HCT116 (cell line): ENCODE results near the gene SIX2. TPM values are rescaled to one million over a fixed set of nuclear protein-coding genes. Genes with fewer than 3 reads are reported as not detected.

Source experiments
- ATAC-seq: fragments of 200-7000 bp; cut with Tn5 transposase; 2 replicates; pipeline ENCODE4 v1.9.1; 2020; ENCODE audit warnings: mild to moderate bottlenecking, moderate library complexity
- BruUV-seq: library from RNA; stranded (reverse); fragments of 400-500 nt; replicated peaks from 2 replicates; lab custom pipeline; 2021; lab: Mats Ljungman, UMichigan
- CTCF ChIA-PET: fragments of 300-600 bp; sonication (Branson Sonifier 250); formaldehyde crosslinking; loops from one replicate; lab custom pipeline; 2021; ENCODE audit warnings: antibody characterized with exemption; lab: Charles Lee
- POLR2A ChIA-PET: fragments of 300-600, 350-600 bp; sonication (Branson Sonifier 250); formaldehyde crosslinking; loops from one replicate; lab custom pipeline; 2021; ENCODE audit warnings: antibody characterized with exemption; lab: Charles Lee
- RAD21 ChIA-PET, 2 experiments: fragments of 300-600 bp; sonication (Branson Sonifier 250); formaldehyde crosslinking; loops; one replicate each; lab custom pipeline; 2023; ENCODE audit warnings: low total read pairs in 2 of 2; ENCODE audit not compliant: uncharacterized antibody in 2 of 2, unreplicated experiment in 2 of 2, low non-redundant PET in 1 of 2; lab: Charles Lee
- DNase-seq: peaks from one replicate; pipeline ENCODE4 v3.0.0-alpha.2; 2010; ENCODE audit warnings: low read depth, low spot score
- H2AFZ ChIP-seq: fragments of 200-600 bp; shearing (Covaris generic), sonication (generic); 2 replicates; pipeline ENCODE4 v1.6.1; 2017; ENCODE audit warnings: low read depth, mixed run types, mixed read lengths, antibody characterized with exemption, low read length; ENCODE audit not compliant: poor library complexity, severe bottlenecking
- H3K27ac ChIP-seq: 2 replicates; pipeline ENCODE4 v1.5.1; 2012; ENCODE audit warnings: low read depth, low read length
- H3K27me3 ChIP-seq: fragments of 200-600 bp; sonication (generic); 2 replicates; pipeline ENCODE4 v1.6.1; 2016; ENCODE audit warnings: mixed run types, low read length, mixed read lengths; ENCODE audit not compliant: insufficient read depth
- H3K36me3 ChIP-seq, 2 experiments: fragments of 200-500 bp in 1 of 2; fragments of 200-600 bp in 1 of 2; sonication (Bioruptor generic) in 1 of 2; sonication (generic) in 1 of 2; 2 replicates each; pipeline versions ENCODE4 v1.5.1 to v1.6.1; 2014 to 2016; ENCODE audit warnings: low read length in 2 of 2, inconsistent platforms in 1 of 2, mixed read lengths in 1 of 2, mixed run types in 1 of 2; ENCODE audit not compliant: insufficient read depth in 2 of 2, control insufficient read depth in 1 of 2
- H3K4me1 ChIP-seq, 2 experiments: fragments of 200-600 bp in 1 of 2; sonication (generic) in 1 of 2; 2 replicates each; pipeline versions ENCODE4 v1.5.1 to v1.6.1; 2012 to 2017; ENCODE audit warnings: low read length in 2 of 2, inconsistent platforms in 1 of 2, mild to moderate bottlenecking in 1 of 2, mixed read lengths in 1 of 2, mixed run types in 1 of 2, moderate library complexity in 1 of 2; ENCODE audit not compliant: insufficient read depth in 2 of 2, control insufficient read depth in 1 of 2
- H3K4me2 ChIP-seq: fragments of 200-600 bp; sonication (generic); 2 replicates; pipeline ENCODE4 v1.6.1; 2017; ENCODE audit warnings: mixed run types, low read length, mixed read lengths
- H3K4me3 ChIP-seq, 2 experiments: fragments of 200-600 bp in 1 of 2; sonication (generic) in 1 of 2; replicated peaks in 1 of 2; 2 replicates each; pipeline ENCODE4 v1.5.1; 2011 to 2016; ENCODE audit warnings: low read length in 2 of 2, control low read depth in 1 of 2, low read depth in 1 of 2, mild to moderate bottlenecking in 1 of 2, mixed read lengths in 1 of 2, mixed run types in 1 of 2
- H3K79me2 ChIP-seq: fragments of 200-600 bp; sonication (generic); 2 replicates; pipeline ENCODE4 v1.6.1; 2017; ENCODE audit warnings: mild to moderate bottlenecking, mixed run types, low read length, moderate library complexity, mixed read lengths; ENCODE audit not compliant: insufficient read depth
- H3K9ac ChIP-seq: fragments of 200-600 bp; sonication (generic); 2 replicates; pipeline ENCODE4 v1.6.1; 2016; ENCODE audit warnings: low read length, mixed read lengths
- H3K9me2 ChIP-seq: fragments of 200-600 bp; sonication (generic), shearing (Covaris generic); 2 replicates; pipeline ENCODE4 v1.6.1; 2017; ENCODE audit warnings: mixed run types, mild to moderate bottlenecking, moderate library complexity; ENCODE audit not compliant: insufficient read depth
- H3K9me3 ChIP-seq, 2 experiments: fragments of 200-500 bp in 1 of 2; fragments of 200-600 bp in 1 of 2; sonication (Bioruptor generic) in 1 of 2; sonication (generic) in 1 of 2; 2 replicates each; pipeline ENCODE4 v1.6.1; 2014 to 2017; ENCODE audit warnings: low read length in 2 of 2, mixed read lengths in 2 of 2, inconsistent platforms in 1 of 2, low read depth in 1 of 2, mild to moderate bottlenecking in 1 of 2, mixed run types in 1 of 2, moderate library complexity in 1 of 2; ENCODE audit not compliant: control insufficient read depth in 1 of 2, insufficient read depth in 1 of 2
- H4K20me1 ChIP-seq: fragments of 200-600 bp; sonication (generic), shearing (Covaris generic); 2 replicates; pipeline ENCODE4 v1.6.1; 2017; ENCODE audit warnings: mixed run types, mild to moderate bottlenecking, moderate library complexity; ENCODE audit not compliant: insufficient read depth
- CBX3 ChIP-seq: IDR thresholded peaks from 2 replicates; pipeline ENCODE4 v1.6.1; 2012; ENCODE audit warnings: low read depth
- EGR1 ChIP-seq: IDR thresholded peaks from 2 replicates; pipeline ENCODE4 v1.6.1; 2012; ENCODE audit warnings: low read depth
- ELF1 ChIP-seq: IDR thresholded peaks from 2 replicates; pipeline ENCODE4 v1.6.1; 2012; ENCODE audit warnings: low read depth, borderline replicate concordance
- FOSL1 ChIP-seq: IDR thresholded peaks from 2 replicates; pipeline ENCODE4 v1.6.1; 2012; ENCODE audit warnings: low read depth
- JUND ChIP-seq: IDR thresholded peaks from 2 replicates; pipeline ENCODE4 v1.6.1; 2012
- MAX ChIP-seq: IDR thresholded peaks from 2 replicates; pipeline ENCODE4 v1.6.1; 2012
- POLR2AphosphoS5 ChIP-seq: IDR thresholded peaks from 2 replicates; pipeline ENCODE4 v1.6.1; 2011; ENCODE audit warnings: mild to moderate bottlenecking, low read depth, low read length, moderate library complexity
- SRF ChIP-seq: IDR thresholded peaks from 2 replicates; pipeline ENCODE4 v1.6.1; 2012; ENCODE audit warnings: low read depth
- TCF7L2 ChIP-seq: IDR thresholded peaks from 2 replicates; pipeline ENCODE4 v1.7.0; 2011; ENCODE audit warnings: borderline replicate concordance, inconsistent platforms; ENCODE audit not compliant: insufficient read depth, insufficient read length; ENCODE audit errors: extremely low read depth
- YY1 ChIP-seq: IDR thresholded peaks from 2 replicates; pipeline ENCODE4 v1.6.1; 2011; ENCODE audit warnings: low read length, low read depth, moderate library complexity, mild to moderate bottlenecking; ENCODE audit not compliant: insufficient replicate concordance; ENCODE audit errors: extremely low read depth
- ZBTB33 ChIP-seq: IDR thresholded peaks from 2 replicates; pipeline ENCODE4 v1.6.1; 2011; ENCODE audit warnings: mild to moderate bottlenecking, low read length, moderate library complexity; ENCODE audit not compliant: insufficient replicate concordance; ENCODE audit errors: extremely low read depth
- ZFX ChIP-seq: fragments of 450-650 bp; IDR thresholded peaks from 2 replicates; pipeline ENCODE4 v1.6.1; 2017
- ZNF274 ChIP-seq: fragments of 200-500 bp; sonication (Bioruptor generic); IDR thresholded peaks from 2 replicates; pipeline ENCODE4 v1.6.1; 2014; ENCODE audit warnings: mild to moderate bottlenecking, low read depth, low read length, inconsistent platforms
- intact Hi-C: fragments of 100-400 bp; cut with micrococcal nuclease; formaldehyde crosslinking; loops from 2 replicates; pipeline ENCODE4 v1.10.0; 2022
- total RNA-seq: library from RNA; stranded (reverse); gene quantifications from one replicate; pipeline ENCODE4 v1.2.1, GENCODE V29; 2021; ENCODE audit not compliant: unreplicated experiment
- TF ChIP-seq, protein P1 (sequence below), 3 experiments: fragments of 200-600 bp in 1 of 3; sonication (generic) in 1 of 3; IDR thresholded peaks in 2 of 3; conservative IDR thresholded peaks in 1 of 3; 2 replicates each; pipeline ENCODE4 v1.5.1; 2012 to 2017; ENCODE audit warnings: low read depth in 2 of 3, low read length in 2 of 3, antibody characterized with exemption in 1 of 3, borderline replicate concordance in 1 of 3, control low read depth in 1 of 3, mild to moderate bottlenecking in 1 of 3, mixed read lengths in 1 of 3, mixed run types in 1 of 3, moderate library complexity in 1 of 3; ENCODE audit not compliant: insufficient read depth in 1 of 3

Gene SIX2
- total RNA-seq, 1 experiment from 2014 or later, result 0.54 TPM

DNA sequence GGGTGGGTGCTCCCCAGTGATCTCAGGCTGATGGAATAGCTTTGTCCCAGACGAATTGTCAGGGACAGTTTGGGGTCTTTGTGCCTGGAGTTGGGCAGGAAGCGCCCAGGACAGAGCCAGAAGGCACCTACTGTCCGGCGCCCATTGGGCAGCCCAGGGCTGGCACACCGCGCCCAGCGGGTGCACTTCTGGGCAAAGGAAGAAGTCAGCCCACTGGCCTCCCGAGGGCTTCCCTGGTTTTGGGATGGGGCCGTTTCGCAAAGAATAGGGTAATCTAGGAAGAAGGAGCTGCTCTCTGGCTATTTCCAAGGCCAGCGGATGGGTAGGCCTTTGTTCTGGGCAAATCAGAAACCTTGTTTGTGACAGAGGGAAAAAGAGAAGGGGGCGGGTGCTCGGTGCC is 3.5 kb upstream of the SIX2 start:
- intact Hi-C loops, result no loop called here
- ATAC-seq (no peak), DNase-seq (no peak)
- Histone ChIP-seq H3K4me1 (peaks cover 7 to 23% of the 10 kb centered on the region in 2 experiments), H4K20me1 (no peaks in the 10 kb centered on the region), H3K9ac (no peak overlapping the region), H3K27ac (no peak overlapping the region), H3K4me3 (no peak overlapping the region), H3K9me2 (no peaks in the 10 kb centered on the region), H3K27me3 (no peaks in the 10 kb centered on the region), H3K79me2 (no peaks in the 10 kb centered on the region), H3K36me3 (no peaks in the 10 kb centered on the region), H2AFZ (no peak overlapping the region), H3K9me3 (no peaks in the 10 kb centered on the region), H3K4me2 (no peak overlapping the region)
- TF ChIP-seq FOSL1, result no peak
- TF ChIP-seq SRF, result no peak
- TF ChIP-seq TCF7L2, result no peak
- TF ChIP-seq ZNF274, result no peak
- TF ChIP-seq ELF1, result no peak
- TF ChIP-seq JUND, result no peak
- ChIA-PET RAD21 (no interaction called here), POLR2A (no interaction called here), CTCF (no interaction called here)
- no TSS peak for BruUV-seq

DNA sequence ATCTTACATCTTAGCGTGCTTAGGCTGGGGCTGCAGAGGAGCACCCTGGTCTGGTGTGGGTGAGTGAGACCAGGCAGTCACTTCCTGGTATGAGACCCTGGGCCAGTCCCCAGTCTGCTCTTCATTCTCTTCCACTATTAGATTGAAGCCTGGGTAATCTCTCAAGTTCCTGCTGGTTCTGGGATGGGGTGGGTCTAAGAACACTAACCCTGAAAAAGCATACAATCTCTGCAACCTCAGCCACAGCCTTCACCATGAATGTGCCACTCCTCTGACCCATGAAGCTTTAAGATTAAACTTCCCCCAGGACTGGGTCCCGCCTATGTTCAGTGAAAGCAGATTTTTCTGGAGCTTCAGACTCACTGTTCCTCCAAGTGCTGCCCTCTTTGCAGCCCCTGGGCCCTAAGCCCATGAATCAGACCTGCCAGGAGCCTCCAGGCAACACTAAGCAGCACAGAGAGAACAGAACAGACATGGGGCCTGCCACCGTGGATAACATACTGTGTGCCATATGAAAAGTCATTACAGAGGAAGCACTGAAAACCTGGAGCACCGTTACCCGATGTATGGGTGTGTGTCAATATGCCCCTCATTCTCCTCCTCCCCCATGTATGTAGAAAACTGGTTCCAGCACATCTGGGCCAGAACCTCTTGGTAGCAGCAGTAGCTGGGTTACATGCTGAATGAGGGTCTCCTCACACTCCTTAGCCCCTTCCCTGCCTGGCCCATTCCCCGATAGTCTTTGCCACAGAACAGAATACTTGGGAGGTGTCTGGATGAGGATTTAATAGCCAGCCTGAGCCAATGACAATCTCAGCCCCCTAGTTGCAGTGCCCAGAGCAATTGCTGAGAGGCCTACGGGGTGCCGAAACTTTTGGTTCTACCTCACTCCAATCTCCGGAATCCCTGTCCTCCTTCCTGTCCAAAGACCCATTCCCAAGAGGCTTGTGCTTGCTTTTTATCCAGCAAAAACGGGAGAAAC is 2.7 kb upstream of the SIX2 start:
- ChIA-PET CTCF (no interaction called here), POLR2A (no interaction called here), RAD21 (no interaction called here)
- intact Hi-C loops, result no loop called here
- no peak overlapping the region for H3K4me2 ChIP-seq
- no peaks in the 10 kb centered on the region for H3K79me2 ChIP-seq
- H3K9me3 ChIP-seq, result no peaks in the 10 kb centered on the region
- peaks cover 7 to 23% of the 10 kb centered on the region in 2 experiments for H3K4me1 ChIP-seq
- no peaks in the 10 kb centered on the region for H3K9me2 ChIP-seq
- no peak overlapping the region for H3K27ac ChIP-seq
- DNase-seq (no peak), ATAC-seq (no peak)
- no peak overlapping the region for H3K4me3 ChIP-seq
- H4K20me1 ChIP-seq, result no peaks in the 10 kb centered on the region
- H3K27me3 ChIP-seq, result no peaks in the 10 kb centered on the region
- BruUV-seq, result no TSS peak
- H3K9ac ChIP-seq, result no peak overlapping the region
- no peaks in the 10 kb centered on the region for H3K36me3 ChIP-seq
- H2AFZ ChIP-seq, result no peak overlapping the region
- TF ChIP-seq ZFX (no peak), POLR2AphosphoS5 (no peak), ZBTB33 (no peak), MAX (no peak), CBX3 (no peak), ZNF274 (no peak), SRF (no peak), YY1 (no peak), ELF1 (no peak), EGR1 (no peak), TCF7L2 (no peak)
- TF ChIP-seq, protein P1, sequence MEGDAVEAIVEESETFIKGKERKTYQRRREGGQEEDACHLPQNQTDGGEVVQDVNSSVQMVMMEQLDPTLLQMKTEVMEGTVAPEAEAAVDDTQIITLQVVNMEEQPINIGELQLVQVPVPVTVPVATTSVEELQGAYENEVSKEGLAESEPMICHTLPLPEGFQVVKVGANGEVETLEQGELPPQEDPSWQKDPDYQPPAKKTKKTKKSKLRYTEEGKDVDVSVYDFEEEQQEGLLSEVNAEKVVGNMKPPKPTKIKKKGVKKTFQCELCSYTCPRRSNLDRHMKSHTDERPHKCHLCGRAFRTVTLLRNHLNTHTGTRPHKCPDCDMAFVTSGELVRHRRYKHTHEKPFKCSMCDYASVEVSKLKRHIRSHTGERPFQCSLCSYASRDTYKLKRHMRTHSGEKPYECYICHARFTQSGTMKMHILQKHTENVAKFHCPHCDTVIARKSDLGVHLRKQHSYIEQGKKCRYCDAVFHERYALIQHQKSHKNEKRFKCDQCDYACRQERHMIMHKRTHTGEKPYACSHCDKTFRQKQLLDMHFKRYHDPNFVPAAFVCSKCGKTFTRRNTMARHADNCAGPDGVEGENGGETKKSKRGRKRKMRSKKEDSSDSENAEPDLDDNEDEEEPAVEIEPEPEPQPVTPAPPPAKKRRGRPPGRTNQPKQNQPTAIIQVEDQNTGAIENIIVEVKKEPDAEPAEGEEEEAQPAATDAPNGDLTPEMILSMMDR (IDR thresholded peaks at IDR 0.05 in 2 of 3, conservative IDR thresholded peaks at IDR 0.05 in 1 of 3; ENCODE audit: borderline replicate concordance in 1 of 3, insufficient read depth in 1 of 3, low read depth in 2 of 3, low read length in 2 of 3), result no peak
